WERI-Rb-1 (cell line): ENCODE data around the gene DGKE.

Source experiments
- DNase-seq: peaks from one replicate; pipeline ENCODE4 v3.0.0-alpha.2; 2020
- H3K27ac ChIP-seq: fragments of 250-450 bp; sonication (Bioruptor Pico); 2 replicates; pipeline ENCODE4 v1.5.1; 2020; ENCODE audit warnings: mild to moderate bottlenecking, moderate library complexity
- H3K27me3 ChIP-seq: fragments of 250-450 bp; sonication (Bioruptor Pico); 2 replicates; pipeline ENCODE4 v1.5.1; 2021; ENCODE audit warnings: mild to moderate bottlenecking, low read depth, moderate library complexity; ENCODE audit not compliant: insufficient read depth, severe bottlenecking
- H3K36me3 ChIP-seq: fragments of 250-450 bp; sonication (Bioruptor Pico); 2 replicates; pipeline ENCODE4 v1.5.1; 2020; ENCODE audit warnings: mild to moderate bottlenecking, moderate library complexity
- H3K4me3 ChIP-seq: 2 replicates; pipeline ENCODE4 v1.5.1; 2011; ENCODE audit warnings: low read depth, mild to moderate bottlenecking, control low read depth, low read length
- H3K9me3 ChIP-seq: fragments of 250-450 bp; sonication (Bioruptor Pico); 2 replicates; pipeline ENCODE4 v1.5.1; 2021; ENCODE audit warnings: mild to moderate bottlenecking, moderate library complexity; ENCODE audit not compliant: severe bottlenecking
- TF ChIP-seq, protein P1 (sequence below): IDR thresholded peaks from 2 replicates; pipeline ENCODE4 v1.5.1; 2011; ENCODE audit warnings: low read depth, mild to moderate bottlenecking, control low read depth, inconsistent platforms, low read length

DGKE gene

GRCh38 chr17:56861899-56862298 is 27.9 kb downstream of the DGKE start:
- Histone ChIP-seq H3K27ac (no peak overlapping the region), H3K36me3 (peaks cover 41% of the 10 kb centered on the region), H3K27me3 (no peaks in the 10 kb centered on the region), H3K4me3 (no peak overlapping the region), H3K9me3 (no peaks in the 10 kb centered on the region)
- no peak for DNase-seq
- TF ChIP-seq, protein P1, sequence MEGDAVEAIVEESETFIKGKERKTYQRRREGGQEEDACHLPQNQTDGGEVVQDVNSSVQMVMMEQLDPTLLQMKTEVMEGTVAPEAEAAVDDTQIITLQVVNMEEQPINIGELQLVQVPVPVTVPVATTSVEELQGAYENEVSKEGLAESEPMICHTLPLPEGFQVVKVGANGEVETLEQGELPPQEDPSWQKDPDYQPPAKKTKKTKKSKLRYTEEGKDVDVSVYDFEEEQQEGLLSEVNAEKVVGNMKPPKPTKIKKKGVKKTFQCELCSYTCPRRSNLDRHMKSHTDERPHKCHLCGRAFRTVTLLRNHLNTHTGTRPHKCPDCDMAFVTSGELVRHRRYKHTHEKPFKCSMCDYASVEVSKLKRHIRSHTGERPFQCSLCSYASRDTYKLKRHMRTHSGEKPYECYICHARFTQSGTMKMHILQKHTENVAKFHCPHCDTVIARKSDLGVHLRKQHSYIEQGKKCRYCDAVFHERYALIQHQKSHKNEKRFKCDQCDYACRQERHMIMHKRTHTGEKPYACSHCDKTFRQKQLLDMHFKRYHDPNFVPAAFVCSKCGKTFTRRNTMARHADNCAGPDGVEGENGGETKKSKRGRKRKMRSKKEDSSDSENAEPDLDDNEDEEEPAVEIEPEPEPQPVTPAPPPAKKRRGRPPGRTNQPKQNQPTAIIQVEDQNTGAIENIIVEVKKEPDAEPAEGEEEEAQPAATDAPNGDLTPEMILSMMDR = no peak

- Histone ChIP-seq H3K27ac (no peak overlapping the region), H3K36me3 (peaks cover 27% of the 10 kb centered on the region), H3K27me3 (no peaks in the 10 kb centered on the region), H3K4me3 (no peak overlapping the region), H3K9me3 (no peaks in the 10 kb centered on the region)
- TF ChIP-seq, protein P1 = no peak
- no peak for DNase-seq
Measured at GRCh38 chr17:56863974-56864373, 30.0 kb downstream of the DGKE start.

DNA sequence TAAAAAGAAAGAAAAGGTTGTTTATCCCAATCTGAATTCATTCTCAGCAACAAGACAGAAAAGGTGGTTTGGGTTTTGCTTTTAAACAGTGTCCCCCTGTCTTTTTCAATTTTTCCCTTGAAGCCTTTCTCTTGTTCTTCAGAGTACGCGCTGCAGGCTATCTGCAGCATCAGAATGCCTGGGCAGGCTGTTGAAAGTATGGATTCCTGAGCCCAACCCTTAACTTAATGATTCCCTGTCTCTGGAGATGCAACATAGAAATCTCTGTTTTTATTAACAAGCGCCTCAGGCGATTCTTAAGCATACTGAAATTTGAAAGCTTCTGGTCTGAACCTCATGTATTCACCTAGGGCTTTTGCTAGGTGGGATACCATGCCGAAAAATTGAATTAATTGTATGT is 32.1 kb downstream of the DGKE start:
- Histone ChIP-seq H3K27me3 (no peaks in the 10 kb centered on the region), H3K9me3 (no peaks in the 10 kb centered on the region), H3K27ac (no peak overlapping the region), H3K36me3 (peaks cover 18% of the 10 kb centered on the region), H3K4me3 (no peak overlapping the region)
- TF ChIP-seq, protein P1 = no peak
- DNase-seq = no peak

DNA sequence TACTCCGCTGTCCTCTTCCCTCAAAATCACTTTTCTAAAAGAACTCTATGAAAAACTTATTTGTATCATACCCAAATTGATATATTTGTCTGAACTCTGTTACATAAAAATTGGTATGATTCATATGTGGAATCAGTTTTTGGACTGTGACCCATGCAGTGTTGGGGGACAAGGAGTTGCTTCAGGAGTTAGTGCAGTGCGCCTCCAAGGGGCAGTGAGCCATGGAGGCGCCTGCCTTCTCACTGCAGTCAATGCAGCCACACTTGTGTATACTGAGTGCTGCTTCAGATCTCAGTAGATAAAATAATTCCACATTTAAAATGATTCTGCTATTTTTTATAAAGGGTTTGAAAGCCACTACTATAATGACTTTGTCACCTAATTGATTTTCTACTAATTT is 32.5 kb downstream of the DGKE start:
- Histone ChIP-seq H3K4me3 (no peak overlapping the region), H3K27me3 (no peaks in the 10 kb centered on the region), H3K27ac (no peak overlapping the region), H3K9me3 (no peaks in the 10 kb centered on the region), H3K36me3 (peaks cover 17% of the 10 kb centered on the region)
- no peak for DNase-seq
- TF ChIP-seq, protein P1 = peak; percentile 62

DNA sequence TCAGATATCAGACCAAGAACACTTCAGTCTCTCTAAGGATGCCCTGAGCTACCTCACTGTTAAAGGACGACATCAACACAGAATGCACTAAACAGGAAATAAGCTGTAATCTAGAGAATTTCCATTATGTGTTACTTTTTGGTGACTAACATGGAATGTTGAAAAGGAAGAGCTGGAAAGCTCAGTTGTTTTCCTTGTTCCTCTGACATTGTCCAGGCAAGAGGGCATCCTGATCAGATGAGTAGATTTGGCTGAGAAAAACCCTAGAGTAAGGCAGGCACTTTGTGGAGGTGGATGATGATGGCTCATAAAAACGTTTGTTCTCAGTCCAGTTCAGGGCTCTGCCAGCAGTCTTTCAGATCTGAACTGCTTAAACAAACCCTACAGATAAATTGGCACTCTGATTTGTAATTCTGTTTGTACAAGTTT is 34.0 kb downstream of the DGKE start:
- no peaks in the 10 kb centered on the region for H3K27me3 ChIP-seq
- H3K4me3 ChIP-seq = no peak overlapping the region
- TF ChIP-seq, protein P1 = no peak
- H3K9me3 ChIP-seq = no peaks in the 10 kb centered on the region
- no peak overlapping the region for H3K27ac ChIP-seq
- peaks cover 8% of the 10 kb centered on the region for H3K36me3 ChIP-seq
- DNase-seq = no peak

DNA sequence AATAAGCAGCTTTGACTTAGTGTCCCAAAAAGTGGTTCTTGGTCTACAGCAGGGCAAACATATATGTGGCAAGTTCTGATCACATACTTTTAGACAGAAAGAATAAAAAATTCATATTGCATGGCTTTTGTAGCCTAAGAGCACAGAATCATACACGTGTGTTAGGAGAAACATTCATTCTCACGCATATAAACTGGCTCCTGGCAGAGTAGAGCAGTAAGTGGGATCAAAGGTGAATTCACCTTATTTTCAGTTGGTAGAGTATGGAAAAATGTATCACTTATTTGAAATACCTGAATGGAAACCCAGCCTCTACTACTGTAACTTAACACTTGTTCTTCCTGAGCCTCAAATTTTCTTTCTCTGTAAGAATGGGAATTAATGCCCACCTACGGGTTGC is 34.8 kb downstream of the DGKE start:
- Histone ChIP-seq H3K27ac (no peak overlapping the region), H3K36me3 (0 out of 2 replicates have a peak, but pooled peaks cover 4% of the 10 kb centered on the region), H3K4me3 (no peak overlapping the region), H3K9me3 (no peaks in the 10 kb centered on the region), H3K27me3 (no peaks in the 10 kb centered on the region)
- TF ChIP-seq, protein P1 = no peak
- no peak for DNase-seq
